Epidermal melanocyte (primary cell): ENCODE results near the gene IRF2BP2.

ENCODE experiments used
- DNase-seq: peaks from one replicate; pipeline ENCODE4 v3.0.0; 2011; ENCODE audit warnings: low spot score; ENCODE audit not compliant: insufficient read length

Gene IRF2BP2

GRCh38 chr1:234558330-234558836 lies 51.6 kb downstream of the IRF2BP2 start:
- no peak for DNase-seq

- DNase-seq = no peak
Observed at GRCh38 chr1:234556245-234556943, 53.6 kb downstream of the IRF2BP2 start.

GRCh38 chr1:234555390-234556024 lies 54.5 kb downstream of the IRF2BP2 start:
- DNase-seq = no peak

GRCh38 chr1:234554698-234555311 lies 55.2 kb downstream of the IRF2BP2 start:
- DNase-seq = no peak
